Measurements from ENCODE around the gene ZNF296. TPM values are rescaled to one million over a fixed set of nuclear protein-coding genes. Genes with fewer than 3 reads are reported as not detected.

The ZNF296 gene
- total and polyA plus RNA-seq, 2 donors (not counting 3 experiments of a cell fraction or from before 2014, with no cell fraction given), result 0.35 to 1.8 TPM

- Histone ChIP-seq H3K79me2 (ENCODE audit: control insufficient read depth, insufficient read depth, low read length) (peaks cover 54% of the 10 kb centered on the region), H3K4me2 (ENCODE audit: insufficient read depth, low read length) (no peak overlapping the region), H3K9me1 (replicated peaks; ENCODE audit: control insufficient read depth, extremely low read depth, insufficient read depth, low read length) (no peaks in the 10 kb centered on the region), H3K27me3 (ENCODE audit: control insufficient read depth in 2 of 2, insufficient read depth in 2 of 2, low read length in 2 of 2) (no peaks in the 10 kb centered on the region), H3K4me3 (replicated peaks in 1 of 3; ENCODE audit: insufficient read depth in 1 of 3, low read depth in 1 of 3, low read length in 3 of 3) (no peak overlapping the region), H3K9me3 (replicated peaks; ENCODE audit: control insufficient read depth, insufficient read depth, low read length) (no peaks in the 10 kb centered on the region), H3K36me3 (ENCODE audit: control insufficient read depth in 2 of 2, extremely low read depth in 1 of 2, insufficient read depth in 2 of 2, low read length in 2 of 2) (no peaks in the 10 kb centered on the region), H2AFZ (ENCODE audit: low read depth, low read length) (no peak overlapping the region), H3K9ac (replicated peaks; ENCODE audit: extremely low read depth, insufficient read depth, low read length) (no peak overlapping the region), H3K27ac (ENCODE audit: insufficient read depth, low read depth, low read length) (no peak overlapping the region), H4K20me1 (replicated peaks; ENCODE audit: control insufficient read depth, extremely low read depth, insufficient read depth, low read length) (no peaks in the 10 kb centered on the region), H3K4me1 (ENCODE audit: control insufficient read depth, extremely low read depth, insufficient read depth, low read length) (no peaks in the 10 kb centered on the region)
- dilution Hi-C loops (cut with MboI; ENCODE audit: extremely low pct_ligation_motif_present, low sequenced_read_pairs), result no loop called here
- FAIRE-seq, result no peak
- intact Hi-C loops (cut with micrococcal nuclease), result no loop called here
- POLR2A ChIA-PET, result no interaction called here
- CTCF ChIA-PET, result no interaction called here
- no TSS peak for BruUV-seq (replicated peaks)
- TF ChIP-seq CTCF (IDR thresholded peaks at IDR 0.05; ENCODE audit: extremely low read depth in 1 of 2, insufficient read depth in 1 of 2, low read depth in 1 of 2, low read length in 2 of 2), result no peak
- no peak for TF ChIP-seq FOS (IDR thresholded peaks at IDR 0.05; ENCODE audit: borderline replicate concordance, insufficient read depth, low read length)
- no peak for TF ChIP-seq JUN (IDR thresholded peaks at IDR 0.05; ENCODE audit: borderline replicate concordance, insufficient read depth, insufficient read length, low read depth)
- TF ChIP-seq EZH2 (IDR thresholded peaks at IDR 0.05; ENCODE audit: borderline replicate concordance, low read depth, low read length, severe bottlenecking), result no peak
- TF ChIP-seq MAX (IDR thresholded peaks at IDR 0.05; ENCODE audit: insufficient read depth, insufficient read length), result no peak
- no peak for TF ChIP-seq POLR2A (IDR thresholded peaks at IDR 0.05; ENCODE audit: low read depth, low read length)
- TF ChIP-seq POLR2AphosphoS5 (IDR thresholded peaks at IDR 0.05; ENCODE audit: insufficient read depth, low read depth, low read length), result no peak
- TF ChIP-seq MYC (IDR thresholded peaks at IDR 0.05; ENCODE audit: low read depth, low read length), result no peak
- TF ChIP-seq GATA2 (IDR thresholded peaks at IDR 0.05; ENCODE audit: insufficient read depth, insufficient read length, low read depth, low read length), result no peak
- DNase-seq (ENCODE audit: low read depth, low spot score), result no peak
These were observed 40.9 kb upstream of the ZNF296 start for GRCh38 chr19:45117167-45117594.
